KG1 (cell line): ENCODE data around the gene ZKSCAN1.
A peak's percentile ranks its signal among the peaks of the same experiment; 100 is the strongest.

Source experiments
- DNase-seq: peaks from one replicate; lab custom pipeline; 2025; lab: John Stamatoyannopoulos, UW

Gene ZKSCAN1

DNA sequence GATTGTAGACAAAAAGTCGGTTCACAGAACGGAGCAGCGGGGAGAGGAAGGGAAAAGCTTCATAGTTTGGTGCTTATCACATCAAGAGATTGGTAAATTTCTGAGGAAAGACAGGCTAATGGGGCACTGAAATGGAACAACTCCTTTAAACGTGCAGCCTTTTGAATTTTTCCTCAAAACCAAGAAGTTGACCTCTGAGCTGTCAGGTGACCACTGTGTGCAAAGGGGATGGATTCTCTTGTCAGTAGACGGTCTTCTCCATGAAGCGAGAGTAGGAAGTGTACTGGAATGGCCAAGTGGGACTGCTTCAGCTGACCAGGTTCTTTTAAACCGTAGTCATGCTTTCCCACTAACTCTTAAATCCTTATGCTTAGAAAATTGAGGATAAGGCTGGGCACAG lies 22.9 kb downstream of the ZKSCAN1 start:
- DNase-seq = no peak

DNA sequence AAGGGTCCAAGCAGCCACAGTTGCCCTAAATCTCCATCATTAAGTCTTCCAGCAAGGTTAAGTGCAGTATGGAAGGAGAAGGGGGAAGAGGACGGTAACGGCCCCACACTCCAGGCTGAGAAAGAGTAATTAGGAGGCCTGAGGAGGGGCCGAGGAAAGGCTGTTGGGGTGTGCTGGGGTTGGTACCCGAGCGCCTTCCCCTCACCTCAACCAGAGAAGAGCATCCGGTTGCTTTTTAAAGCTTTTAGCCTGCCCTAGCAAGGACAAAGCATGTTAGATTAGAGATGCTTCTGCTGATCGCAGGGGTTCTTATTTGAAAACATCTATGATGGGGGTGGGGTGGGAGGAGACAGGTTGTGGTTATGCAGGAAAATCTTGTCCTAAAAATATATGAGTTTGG lies 25.2 kb downstream of the ZKSCAN1 start:
- no peak for DNase-seq

- no peak for DNase-seq
Observed at GRCh38 chr7:100044718-100045117, 29.3 kb downstream of the ZKSCAN1 start.

- DNase-seq = no peak
Observed at GRCh38 chr7:100048680-100049079, 33.3 kb downstream of the ZKSCAN1 start.

DNA sequence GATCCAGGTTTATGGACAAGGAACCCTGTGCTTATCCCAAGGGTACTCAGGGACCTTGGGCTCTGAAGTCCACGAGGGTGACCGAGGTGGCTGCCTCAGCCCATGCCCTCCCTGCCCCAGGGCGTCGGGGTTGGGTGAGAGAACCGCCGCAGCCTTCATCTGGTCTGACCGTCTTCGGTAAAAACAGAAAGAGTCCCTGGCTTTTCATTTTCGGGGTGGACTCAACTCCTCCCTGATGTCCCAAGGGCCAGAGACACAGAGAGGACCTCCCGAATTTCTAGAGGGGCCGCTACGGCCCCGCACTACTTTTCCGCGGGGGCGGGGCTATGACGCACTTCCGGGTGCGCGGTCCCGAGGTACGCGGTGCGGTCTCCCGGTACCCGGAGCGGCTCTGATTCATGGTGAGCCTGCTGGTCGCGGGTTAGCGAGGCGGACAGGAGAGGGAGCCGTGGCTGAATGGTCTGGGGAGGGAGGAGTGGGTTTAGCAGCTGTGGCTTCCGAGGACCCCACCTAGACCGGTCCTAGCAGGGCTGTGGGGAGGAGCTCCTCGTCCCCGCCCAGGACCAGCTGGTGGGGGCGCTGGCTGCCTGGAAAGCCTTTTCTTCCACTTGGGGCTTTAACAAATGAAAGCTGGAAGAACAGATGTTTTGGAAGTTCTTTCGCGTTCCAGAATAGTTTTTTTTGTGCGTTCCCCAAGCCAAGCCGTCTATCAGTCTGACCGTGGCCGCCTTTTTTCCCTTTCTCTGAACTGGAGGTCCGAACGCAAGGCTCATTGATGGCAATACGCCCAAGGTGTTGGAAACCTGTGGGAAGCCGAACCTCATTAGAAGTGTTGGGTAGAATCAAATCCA lies 34.3 kb downstream of the ZKSCAN1 start, which contains the start of gene ZSCAN21:
Gene ZSCAN21 (plus strand): TSS at position 334 of the 851 bp plus-strand sequence. CDS start 7,233 bp downstream, outside the sequence.
- DNase-seq = peak; percentile 21

- no peak for DNase-seq
Observed at GRCh38 chr7:100051611-100052010, 36.2 kb downstream of the ZKSCAN1 start.

GRCh38 chr7:100053215-100053614 lies 37.8 kb downstream of the ZKSCAN1 start:
- no peak for DNase-seq

DNA sequence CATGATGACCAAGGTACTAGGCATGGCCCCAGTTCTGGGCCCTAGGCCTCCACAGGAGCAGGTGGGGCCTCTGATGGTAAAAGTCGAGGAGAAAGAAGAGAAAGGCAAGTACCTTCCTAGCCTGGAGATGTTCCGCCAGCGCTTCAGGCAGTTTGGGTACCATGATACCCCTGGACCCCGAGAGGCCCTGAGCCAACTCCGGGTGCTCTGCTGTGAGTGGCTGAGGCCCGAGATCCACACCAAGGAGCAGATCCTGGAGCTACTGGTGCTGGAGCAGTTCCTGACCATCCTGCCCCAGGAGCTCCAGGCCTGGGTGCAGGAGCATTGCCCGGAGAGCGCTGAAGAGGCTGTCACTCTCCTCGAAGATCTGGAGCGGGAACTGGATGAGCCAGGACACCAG lies 41.6 kb downstream of the ZKSCAN1 start:
- no peak for DNase-seq

DNA sequence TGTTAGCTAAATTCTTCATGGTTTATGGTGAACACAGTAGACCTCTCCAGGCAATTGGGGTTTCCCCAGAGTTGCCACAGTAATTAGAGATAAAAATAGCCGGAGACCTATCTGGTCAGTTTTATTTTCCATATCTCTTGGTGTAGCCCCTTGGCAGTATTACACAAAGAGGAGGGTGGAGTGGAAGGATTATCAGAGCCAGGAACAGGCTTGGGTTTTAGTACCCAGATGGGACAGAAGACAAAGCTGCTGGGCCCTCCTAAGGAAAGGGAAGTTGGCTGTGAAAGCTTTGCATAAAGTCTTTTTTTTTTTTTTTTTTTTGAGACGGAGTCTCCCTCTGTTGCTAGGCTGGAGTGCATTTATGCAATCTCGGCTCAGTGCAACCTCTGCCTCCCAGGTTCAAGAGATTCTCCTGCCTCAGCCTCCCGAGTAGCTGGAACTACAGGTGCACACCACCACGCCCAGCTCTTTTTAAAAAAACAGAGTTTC lies 43.9 kb downstream of the ZKSCAN1 start:
- no peak for DNase-seq

- DNase-seq = no peak
Observed at GRCh38 chr7:100061518-100062193, 46.3 kb downstream of the ZKSCAN1 start.

- no peak for DNase-seq
Observed at GRCh38 chr7:100063376-100063775, 48.0 kb downstream of the ZKSCAN1 start.

DNA sequence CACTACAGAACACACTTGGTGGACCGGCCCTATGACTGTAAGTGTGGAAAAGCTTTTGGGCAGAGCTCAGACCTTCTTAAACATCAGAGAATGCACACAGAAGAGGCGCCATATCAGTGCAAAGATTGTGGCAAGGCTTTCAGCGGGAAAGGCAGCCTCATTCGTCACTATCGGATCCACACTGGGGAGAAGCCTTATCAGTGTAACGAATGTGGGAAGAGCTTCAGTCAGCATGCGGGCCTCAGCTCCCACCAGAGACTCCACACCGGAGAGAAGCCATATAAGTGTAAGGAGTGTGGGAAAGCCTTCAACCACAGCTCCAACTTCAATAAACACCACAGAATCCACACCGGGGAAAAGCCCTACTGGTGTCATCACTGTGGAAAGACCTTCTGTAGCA lies 48.8 kb downstream of the ZKSCAN1 start:
- DNase-seq = no peak

DNA sequence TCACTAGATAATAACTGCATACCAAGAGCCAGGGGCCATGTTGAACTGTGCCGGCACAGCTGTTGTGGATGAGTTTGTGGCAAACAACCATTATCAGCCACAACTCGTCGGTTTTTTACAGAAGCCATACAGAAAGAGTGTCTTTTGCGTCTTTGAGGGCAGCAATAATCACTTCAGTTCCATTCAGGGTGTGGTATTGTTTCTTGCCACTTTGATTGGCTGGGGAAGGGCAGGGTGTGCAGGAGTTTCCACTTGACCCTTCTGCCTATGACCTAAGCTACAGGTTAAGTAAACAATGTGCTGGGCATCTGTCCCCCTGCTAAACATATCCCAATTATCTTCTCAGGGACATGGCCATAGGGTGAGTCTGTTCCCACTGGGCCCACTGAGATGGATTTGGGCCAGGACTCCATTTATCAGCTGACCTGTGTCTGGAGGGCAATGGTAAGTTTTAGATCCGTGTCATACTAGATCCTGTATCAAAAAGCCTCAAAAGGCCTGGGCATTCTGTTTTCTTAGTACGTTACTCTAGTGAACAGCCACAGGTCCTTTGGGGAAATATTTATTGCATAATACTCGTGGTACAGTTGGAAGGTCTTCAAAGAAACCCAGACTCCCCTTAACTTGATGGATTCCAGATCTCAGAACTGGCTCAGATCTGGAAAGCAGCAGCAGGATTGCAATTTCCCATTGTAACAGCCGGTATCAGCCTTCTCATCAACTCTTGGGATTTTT lies 50.2 kb downstream of the ZKSCAN1 start:
- no peak for DNase-seq

GRCh38 chr7:100066953-100067352 lies 51.6 kb downstream of the ZKSCAN1 start:
- DNase-seq = no peak

- no peak for DNase-seq
Observed at GRCh38 chr7:100069991-100070390, 54.6 kb downstream of the ZKSCAN1 start.

DNA sequence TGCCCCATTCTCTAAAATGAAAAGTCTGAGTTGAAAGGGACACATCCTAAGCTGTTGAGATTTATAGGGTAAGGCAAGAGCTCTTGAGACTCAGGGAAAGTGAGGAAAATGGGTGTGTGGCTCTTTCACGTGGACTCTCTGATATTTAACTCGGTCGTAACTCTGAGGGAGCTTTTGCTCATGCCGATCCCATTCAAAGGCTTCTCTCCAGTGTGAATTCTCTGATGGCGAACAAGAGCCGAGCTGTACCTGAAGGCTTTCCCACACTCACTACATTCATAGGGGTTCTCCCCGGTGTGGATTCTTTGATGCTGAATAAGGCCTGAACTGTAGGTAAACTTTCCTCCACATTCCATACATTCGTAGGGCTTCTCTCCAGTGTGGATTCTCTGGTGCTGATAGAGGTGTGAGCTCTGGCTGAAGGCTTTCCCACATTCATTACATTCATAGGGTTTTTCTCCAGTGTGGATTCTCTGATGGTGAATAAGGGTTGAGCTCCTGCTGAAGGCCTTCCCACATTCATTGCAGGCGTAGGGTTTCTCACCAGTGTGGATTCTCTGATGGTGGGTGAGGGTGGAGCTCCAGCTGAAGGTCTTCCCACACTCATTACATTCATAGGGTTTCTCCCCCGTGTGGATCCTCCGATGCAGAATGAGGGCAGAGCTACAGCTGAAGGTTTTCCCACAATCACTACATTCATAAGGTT lies 55.8 kb downstream of the ZKSCAN1 start:
- DNase-seq = no peak

GRCh38 chr7:100072462-100072861 lies 57.1 kb downstream of the ZKSCAN1 start:
- DNase-seq = no peak

- no peak for DNase-seq
Observed at GRCh38 chr7:100074841-100075240, 59.4 kb downstream of the ZKSCAN1 start.

GRCh38 chr7:100075418-100075817 lies 60.0 kb downstream of the ZKSCAN1 start:
- DNase-seq = no peak

DNA sequence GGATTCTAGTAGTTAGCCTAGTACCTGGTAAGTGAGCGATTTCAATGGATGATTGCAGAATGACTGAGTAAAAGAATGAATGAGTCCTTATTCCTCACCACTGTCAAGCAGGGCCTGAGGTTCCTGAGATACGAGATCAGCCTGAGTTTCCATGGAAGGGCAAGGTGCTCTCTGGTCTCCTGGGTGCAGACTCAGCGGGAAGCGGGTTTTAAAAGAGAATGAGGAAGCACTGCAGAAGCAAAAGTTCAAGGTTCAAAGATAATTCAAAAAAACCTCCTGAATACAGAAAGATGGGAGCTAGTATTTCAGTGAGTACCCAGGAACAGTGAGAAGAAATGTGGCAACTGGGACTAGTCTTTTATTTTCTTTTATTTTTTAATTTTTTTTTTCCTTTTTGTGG lies 61.8 kb downstream of the ZKSCAN1 start:
- no peak for DNase-seq

DNA sequence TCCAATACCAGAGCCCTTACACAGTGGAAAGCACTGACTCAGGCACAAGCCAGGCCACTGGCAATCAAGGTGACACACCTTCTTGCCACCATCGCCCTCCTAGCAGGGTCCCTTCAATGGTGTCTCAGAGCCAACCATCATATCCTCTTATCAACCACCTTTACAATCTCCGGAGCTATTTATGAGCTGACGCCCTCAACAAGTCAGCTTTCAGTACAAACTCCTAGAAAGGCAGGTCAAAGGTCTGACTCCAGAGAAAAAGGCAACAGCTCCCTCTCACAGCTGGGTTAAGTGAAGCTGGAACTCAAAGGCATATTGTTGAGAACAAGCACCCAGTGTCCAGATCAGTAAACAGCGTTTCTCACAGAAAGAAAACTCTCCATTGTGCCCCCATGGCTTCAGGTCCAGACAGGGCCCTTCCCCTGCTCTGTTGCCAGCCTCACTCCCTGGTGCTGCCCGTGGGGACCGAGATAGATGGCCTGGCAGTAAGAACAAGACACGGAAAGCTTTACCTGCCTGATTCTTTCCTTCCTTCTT lies 63.7 kb downstream of the ZKSCAN1 start:
- DNase-seq = no peak
